SH-SY5Y (cell line): ENCODE measurements around the gene MYCBPAP.

ENCODE experiments used
- GATA2 ChIP-seq: IDR thresholded peaks from 2 replicates; pipeline ENCODE4 v1.6.1; 2011; ENCODE audit warnings: mild to moderate bottlenecking, low read depth, low read length
- GATA3 ChIP-seq: IDR thresholded peaks from 2 replicates; pipeline ENCODE4 v1.6.1; 2011; ENCODE audit warnings: low read depth, mild to moderate bottlenecking, low read length, moderate library complexity

DNA sequence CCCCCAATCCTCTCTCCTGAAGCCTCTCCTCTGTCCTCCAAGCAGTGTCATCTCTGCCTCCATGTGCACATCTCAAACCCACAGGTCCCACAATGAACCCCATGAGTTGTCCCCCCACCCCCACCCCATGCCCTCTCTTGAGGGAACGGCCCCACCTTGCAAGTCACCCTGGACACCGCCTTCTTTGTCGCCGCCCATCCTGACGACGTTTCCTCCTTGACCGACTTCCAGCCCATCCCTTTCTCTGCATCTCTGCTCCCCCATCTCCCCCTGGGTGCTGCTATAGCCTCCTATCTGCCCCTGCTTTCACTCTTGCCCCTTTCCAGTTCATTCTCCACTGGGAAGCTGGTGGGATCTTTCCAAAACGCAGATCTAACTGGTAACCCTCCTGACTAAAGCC is 37.1 kb downstream of the MYCBPAP start:
- TF ChIP-seq GATA2, result no peak
- no peak for TF ChIP-seq GATA3
